Fibroblast of skin of back (primary cell): Measurements from ENCODE around the gene VWA5B2.
A peak's percentile ranks its signal among the peaks of the same experiment; 100 is the strongest.

ENCODE experiments used
- DNase-seq: peaks from one replicate; pipeline ENCODE4 v3.0.0-alpha.2; 2013

The VWA5B2 gene

DNA sequence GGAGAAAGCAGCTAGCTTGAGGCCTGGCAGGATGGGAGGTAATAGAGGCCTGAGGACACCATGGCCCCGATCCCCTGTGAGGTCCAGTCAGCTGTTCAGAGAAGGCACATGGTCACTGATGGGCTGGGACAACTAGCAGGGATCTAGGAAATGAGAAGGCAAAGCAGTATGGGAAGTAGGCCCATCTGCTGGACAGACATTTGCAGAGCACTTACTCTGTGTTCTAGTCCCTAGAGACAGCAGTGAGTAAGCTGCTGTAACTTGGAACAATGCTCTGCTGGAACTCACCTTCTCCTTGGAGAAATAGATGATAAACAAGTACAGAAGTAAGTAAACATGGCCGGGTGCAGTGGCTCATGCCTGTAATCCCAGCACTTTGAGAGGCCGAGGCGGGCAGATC is 53.6 kb downstream of the VWA5B2 start:
- DNase-seq: no peak

DNA sequence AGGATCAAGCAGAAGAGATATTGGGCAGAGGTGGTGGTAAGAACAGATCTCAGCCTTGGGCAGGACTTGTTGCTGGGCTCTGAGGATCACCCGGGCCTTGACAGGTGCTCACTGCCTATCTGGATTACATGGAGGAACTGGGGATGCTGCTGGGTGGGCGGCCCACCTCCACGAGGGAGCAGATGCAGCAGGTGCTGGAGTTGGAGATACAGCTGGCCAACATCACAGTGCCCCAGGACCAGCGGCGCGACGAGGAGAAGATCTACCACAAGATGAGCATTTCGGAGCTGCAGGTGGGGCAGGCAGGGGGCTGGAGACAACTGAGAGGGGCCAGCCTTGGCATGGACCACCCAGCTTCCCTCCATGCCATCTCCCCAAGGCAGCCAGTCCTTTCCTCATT is 54.3 kb downstream of the VWA5B2 start:
- no peak for DNase-seq

DNA sequence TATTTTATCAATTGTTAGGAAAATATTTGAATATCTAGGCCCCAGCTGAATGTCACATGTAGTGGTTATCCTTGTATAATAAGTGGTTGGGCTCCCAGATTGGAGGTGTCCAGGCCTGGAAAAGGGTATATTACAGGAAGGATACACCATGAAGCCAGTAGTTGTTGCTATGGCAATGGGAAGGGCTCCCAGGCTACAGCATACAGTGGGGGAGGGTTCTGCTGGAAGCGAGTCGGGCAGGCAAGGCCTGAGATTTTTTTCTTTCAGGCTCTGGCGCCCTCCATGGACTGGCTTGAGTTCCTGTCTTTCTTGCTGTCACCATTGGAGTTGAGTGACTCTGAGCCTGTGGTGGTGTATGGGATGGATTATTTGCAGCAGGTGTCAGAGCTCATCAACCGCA is 55.3 kb downstream of the VWA5B2 start:
- peak; percentile 69 for DNase-seq

DNA sequence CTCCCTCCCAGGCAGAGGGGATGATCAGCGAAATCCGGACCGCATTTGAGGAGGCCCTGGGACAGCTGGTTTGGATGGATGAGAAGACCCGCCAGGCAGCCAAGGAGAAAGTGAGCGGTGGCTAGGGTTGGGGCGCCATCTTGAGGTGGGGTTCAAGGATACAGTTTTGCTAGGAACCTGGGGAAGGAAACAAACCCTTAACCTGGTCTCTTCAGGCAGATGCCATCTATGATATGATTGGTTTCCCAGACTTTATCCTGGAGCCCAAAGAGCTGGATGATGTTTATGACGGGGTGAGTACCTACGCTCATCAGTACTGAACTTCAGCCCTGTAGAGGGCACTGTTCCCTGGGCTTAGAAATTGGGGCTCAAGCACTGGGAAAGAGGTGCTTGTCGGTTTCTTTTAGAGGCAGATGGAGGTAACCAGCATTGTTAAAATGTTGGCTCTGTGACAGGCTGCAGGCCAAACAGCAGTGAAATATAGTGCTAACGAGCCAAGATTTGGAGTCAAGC is 60.1 kb downstream of the VWA5B2 start:
- peak; percentile 36 for DNase-seq

- no peak for DNase-seq
These were observed 60.9 kb downstream of the VWA5B2 start for GRCh38 chr3:184290331-184290730.

DNA sequence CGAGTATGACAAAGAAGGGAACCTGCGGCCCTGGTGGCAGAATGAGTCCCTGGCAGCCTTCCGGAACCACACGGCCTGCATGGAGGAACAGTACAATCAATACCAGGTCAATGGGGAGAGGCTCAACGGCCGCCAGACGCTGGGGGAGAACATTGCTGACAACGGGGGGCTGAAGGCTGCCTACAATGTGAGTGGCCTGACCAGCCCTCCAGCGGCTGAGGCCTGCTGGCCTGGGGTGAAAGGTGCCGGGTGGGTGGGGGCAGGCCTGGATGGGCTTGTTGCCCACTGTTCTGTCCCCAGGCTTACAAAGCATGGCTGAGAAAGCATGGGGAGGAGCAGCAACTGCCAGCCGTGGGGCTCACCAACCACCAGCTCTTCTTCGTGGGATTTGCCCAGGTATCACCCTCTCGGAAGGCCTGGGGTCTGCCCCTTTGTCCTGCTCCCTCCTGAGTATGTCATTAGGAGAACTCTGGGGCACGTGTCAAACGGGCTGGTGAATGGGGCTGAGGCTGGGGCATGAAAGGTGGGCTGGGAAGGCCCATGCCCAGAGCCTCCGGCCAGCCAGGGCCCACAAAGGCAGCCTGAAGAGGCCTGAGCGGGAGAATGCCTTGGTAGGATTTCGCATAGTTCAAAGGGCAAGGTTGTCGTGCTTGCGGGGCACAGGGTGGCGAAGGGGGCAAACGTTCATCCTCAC is 61.8 kb downstream of the VWA5B2 start:
- no peak for DNase-seq
